GM19043 (cell line): ENCODE measurements around the gene ETDC.
A peak's percentile ranks its signal among the peaks of the same experiment; 100 is the strongest.
"Not testable (repeated sequence)": the region's sequence is repeated elsewhere in the genome, so short reads cannot be mapped to it uniquely, and the experiment has no call there.

Experiments used
- ATAC-seq: cut with Tn5 transposase; IDR thresholded peaks from one replicate; pipeline ENCODE4 v1.9.1; 2021; ENCODE audit warnings: low read depth; ENCODE audit not compliant: unreplicated experiment

The ETDC gene

GRCh38 chrX:135309430-135309923 is at the start of gene ETDC:
Gene ETDC (plus strand): TSS chrX:135309480. CDS start chrX:135309480, 0 bp downstream.
- ATAC-seq = no peak

DNA sequence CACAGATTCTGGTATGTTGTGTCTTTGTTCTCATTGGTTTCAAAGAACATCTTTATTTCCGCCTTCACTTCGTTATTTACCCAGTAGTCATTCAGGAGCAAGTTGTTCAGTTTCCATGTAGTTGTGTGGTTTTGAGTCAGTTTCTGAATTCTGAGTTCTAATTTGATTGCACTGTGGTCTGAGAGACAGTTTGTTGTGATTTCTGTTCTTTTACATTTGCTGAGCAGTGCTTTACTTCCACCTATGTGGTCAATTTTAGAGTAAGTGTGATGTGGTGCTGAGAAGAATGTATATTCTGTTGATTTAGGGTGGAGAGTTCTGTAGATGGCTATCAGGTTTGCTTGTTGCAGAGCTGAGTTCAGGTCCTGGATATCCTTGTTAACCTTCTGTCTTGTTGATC is 48.3 kb upstream of the ETDC start:
- not testable (repeated sequence) for ATAC-seq

- not testable (repeated sequence) for ATAC-seq
Observed at GRCh38 chrX:135263376-135263775, 45.9 kb upstream of the ETDC start.

DNA sequence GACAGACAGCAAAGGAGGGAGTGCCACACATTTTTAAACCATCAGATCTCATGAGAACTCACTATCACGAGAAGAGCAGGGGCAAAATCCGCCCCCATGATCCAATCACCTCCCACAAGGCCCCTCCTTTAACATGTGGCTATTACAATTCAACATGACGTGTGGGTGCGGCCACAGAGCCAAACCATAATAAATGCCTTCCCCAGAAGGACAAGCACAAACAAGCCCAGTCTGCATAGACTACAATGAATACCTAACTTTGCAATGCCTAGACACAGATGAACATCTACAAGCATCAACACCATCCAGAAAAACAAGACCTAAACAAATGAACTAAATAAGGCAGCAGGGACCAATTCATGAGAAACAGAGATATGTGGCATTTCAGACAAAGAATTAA is 45.1 kb upstream of the ETDC start:
- no peak for ATAC-seq

GRCh38 chrX:135273162-135273561 is 36.1 kb upstream of the ETDC start:
- ATAC-seq = no peak

- no peak for ATAC-seq
Observed at GRCh38 chrX:135275973-135276372, 33.3 kb upstream of the ETDC start.

GRCh38 chrX:135287266-135287823 is 21.9 kb upstream of the ETDC start:
- ATAC-seq = no peak

DNA sequence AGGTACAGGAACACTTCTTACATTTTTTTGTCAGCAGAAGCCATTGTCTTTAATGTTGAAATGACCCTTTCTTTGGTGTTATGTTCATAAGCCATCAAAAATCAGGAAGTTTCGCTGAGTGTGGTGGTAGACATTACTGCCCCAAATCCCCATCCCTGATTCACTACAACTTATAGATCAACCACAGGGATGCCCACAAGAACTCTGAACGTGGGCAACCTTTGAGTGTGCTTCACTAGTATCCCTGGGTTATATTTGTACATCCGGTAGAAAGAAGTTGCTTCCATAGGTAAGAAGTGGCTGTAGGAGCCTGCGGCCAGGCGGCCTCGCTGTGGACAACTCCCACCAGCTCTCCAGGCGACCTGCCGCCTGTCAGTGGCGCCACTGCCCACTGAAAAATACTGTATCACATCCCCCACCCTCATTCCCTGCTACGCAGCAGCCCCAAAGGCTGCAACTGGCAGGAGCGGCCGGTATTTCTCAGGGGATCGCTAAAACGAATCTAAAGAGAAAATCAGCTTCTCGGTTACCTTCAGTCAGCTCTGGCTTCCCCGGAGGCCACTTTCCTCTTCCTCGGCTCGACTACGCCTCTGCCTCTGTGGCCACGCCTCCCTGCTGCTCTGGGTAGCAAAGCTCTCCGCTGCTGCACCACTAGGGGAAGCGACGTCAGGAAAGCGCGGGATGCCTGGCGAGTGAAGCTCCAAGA is 13.9 kb upstream of the ETDC start:
- ATAC-seq = peak; percentile 99

GRCh38 chrX:135295944-135296305 is 13.4 kb upstream of the ETDC start:
- peak; percentile 43 for ATAC-seq

GRCh38 chrX:135302269-135302873 is 6.9 kb upstream of the ETDC start:
- ATAC-seq = no peak

GRCh38 chrX:135304741-135305140 is 4.5 kb upstream of the ETDC start:
- no peak for ATAC-seq

- no peak for ATAC-seq
Observed at GRCh38 chrX:135307171-135307570, 2.1 kb upstream of the ETDC start.

- ATAC-seq = no peak
Observed at GRCh38 chrX:135308345-135308855, 880 bp upstream of the ETDC start.

DNA sequence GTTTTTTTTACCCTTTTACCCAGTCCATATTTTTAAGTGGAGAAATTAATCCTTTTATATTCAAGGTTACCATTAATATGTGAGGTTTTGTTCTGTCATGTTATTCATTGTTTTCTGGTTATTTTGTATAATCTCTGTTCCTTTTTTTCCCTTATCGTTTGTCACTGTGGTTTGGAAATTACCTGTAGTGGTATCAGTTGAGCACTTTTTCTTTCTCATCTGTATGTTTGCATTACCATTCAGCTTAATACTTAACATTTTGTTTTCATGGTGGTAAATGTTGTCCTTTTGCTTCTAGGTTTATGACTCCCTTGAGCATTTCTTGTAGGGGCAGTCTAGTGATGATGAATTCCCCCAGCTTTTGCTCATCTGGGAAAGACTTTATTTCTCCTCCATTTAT is 6.6 kb downstream of the ETDC start:
- no peak for ATAC-seq

DNA sequence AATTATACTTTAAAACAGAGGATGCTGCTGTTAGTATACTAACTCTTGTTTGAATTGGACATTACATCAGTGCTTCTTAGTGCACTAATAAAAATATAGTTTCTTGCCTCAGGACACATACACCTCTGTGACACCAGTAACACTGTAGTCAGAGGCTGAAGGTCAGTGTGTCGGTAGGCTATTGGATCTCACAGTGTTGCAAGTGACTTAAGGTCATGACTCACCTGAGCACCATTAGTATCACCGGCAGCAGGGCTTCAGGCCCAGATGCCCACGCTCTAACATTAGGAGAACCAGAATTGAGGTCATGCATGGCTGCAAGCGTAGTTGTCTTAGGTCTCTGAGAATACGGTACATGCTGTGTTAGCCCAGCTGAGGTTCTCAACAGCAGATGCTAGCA is 15.2 kb downstream of the ETDC start:
- no peak for ATAC-seq

GRCh38 chrX:135325036-135325818 is 15.9 kb downstream of the ETDC start:
- not testable (repeated sequence) for ATAC-seq

GRCh38 chrX:135327299-135327698 is 18.0 kb downstream of the ETDC start:
- no peak for ATAC-seq

- ATAC-seq = no peak
Observed at GRCh38 chrX:135328421-135329005, 19.2 kb downstream of the ETDC start.

DNA sequence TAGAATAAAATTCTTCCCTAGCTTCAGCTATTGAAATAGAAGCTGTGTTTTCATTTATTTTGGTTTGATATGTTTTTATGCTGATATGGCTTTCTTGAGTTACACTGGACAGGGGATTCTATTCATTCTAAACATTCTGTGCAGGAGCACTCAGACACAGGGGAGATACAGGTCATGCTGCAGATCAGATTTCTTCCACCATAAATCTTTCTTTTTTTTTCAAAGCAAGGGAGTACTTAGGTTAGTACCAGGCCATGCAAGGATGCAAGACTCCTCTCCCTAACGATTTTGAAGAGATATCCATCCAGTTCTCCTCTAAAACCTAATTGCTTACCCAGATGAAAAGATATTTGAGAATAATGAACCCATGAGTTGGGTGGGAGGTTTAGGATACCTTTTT is 21.4 kb downstream of the ETDC start:
- ATAC-seq = no peak

DNA sequence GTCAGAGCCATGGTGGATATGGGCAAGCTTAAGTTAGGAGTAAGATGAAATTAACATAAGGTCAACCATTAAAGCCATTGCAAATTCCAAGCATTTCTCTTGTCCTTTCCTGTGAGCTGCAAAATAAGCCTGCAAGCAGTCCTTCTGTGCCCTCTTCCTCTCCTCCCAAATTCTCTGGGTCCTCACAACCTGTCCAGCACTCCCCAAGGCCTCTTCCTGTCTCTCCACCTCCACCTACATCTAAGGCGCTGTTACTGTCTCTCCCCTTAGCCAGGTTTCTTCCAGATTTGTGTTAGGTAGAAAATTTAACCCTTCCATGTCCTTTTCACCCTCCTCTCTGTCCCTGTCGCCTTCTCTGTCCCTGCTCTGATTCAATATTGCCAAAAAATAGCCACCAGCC is 22.2 kb downstream of the ETDC start:
- ATAC-seq = no peak

DNA sequence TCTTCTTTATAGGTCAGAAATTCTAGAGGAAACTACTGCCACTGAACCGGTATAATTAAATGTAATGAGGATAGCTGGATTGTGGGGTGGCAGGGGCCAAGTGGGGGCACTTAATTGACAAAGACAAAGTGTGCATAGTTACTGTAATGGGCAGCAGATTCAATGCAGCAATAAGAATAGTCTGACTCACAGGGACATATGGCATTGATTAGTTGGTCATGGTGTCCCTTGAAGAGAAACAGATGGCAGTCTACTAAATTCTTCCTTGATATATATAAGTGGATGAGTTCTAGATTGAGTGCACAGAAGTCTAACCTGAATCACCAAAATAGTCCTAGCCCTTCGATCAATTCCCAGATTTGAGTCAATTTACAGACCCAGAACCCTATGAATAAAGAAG is 31.6 kb downstream of the ETDC start:
- no peak for ATAC-seq
